Glomerular visceral epithelial cell (primary cell): Measurements from ENCODE around the gene ZNF24.

Experiments
- DNase-seq: peaks from one replicate; pipeline ENCODE4 v3.0.0-alpha.2; 2016; ENCODE audit errors: extremely low spot score

The ZNF24 gene

GRCh38 chr18:35343936-35344735, at the start of gene ZNF24:
Gene ZNF24, minus strand, starts transcription at chr18:35344420. Its CDS starts 3,770 bp downstream, at chr18:35340650.
- peak; percentile 94 for DNase-seq

- DNase-seq, result no peak
Measured at GRCh38 chr18:35393716-35394115, 49.5 kb upstream of the ZNF24 start.

- DNase-seq, result no peak
Measured at GRCh38 chr18:35392375-35392774, 48.2 kb upstream of the ZNF24 start.

GRCh38 chr18:35390951-35391700, 46.9 kb upstream of the ZNF24 start:
- no peak for DNase-seq

- no peak for DNase-seq
Measured at GRCh38 chr18:35389095-35389618, 44.9 kb upstream of the ZNF24 start.

GRCh38 chr18:35387152-35387571, 42.9 kb upstream of the ZNF24 start:
- DNase-seq, result peak; percentile 17

- peak; percentile 65 for DNase-seq
Measured at GRCh38 chr18:35386600-35387100, 42.4 kb upstream of the ZNF24 start.

GRCh38 chr18:35383136-35383535, 38.9 kb upstream of the ZNF24 start:
- no peak for DNase-seq

- DNase-seq, result no peak
Measured at GRCh38 chr18:35379421-35379820, 35.2 kb upstream of the ZNF24 start.

- DNase-seq, result no peak
Measured at GRCh38 chr18:35378574-35378896, 34.3 kb upstream of the ZNF24 start.

- DNase-seq, result no peak
Measured at GRCh38 chr18:35377875-35378573, 33.8 kb upstream of the ZNF24 start.

- DNase-seq, result peak; percentile 69
Measured at GRCh38 chr18:35376742-35377695, 32.8 kb upstream of the ZNF24 start, which contains the start of gene ZNF396. Gene ZNF396, minus strand, starts transcription at chr18:35377337. Its CDS starts 3,045 bp downstream, at chr18:35374292.

GRCh38 chr18:35376393-35376741, 32.1 kb upstream of the ZNF24 start:
- no peak for DNase-seq

GRCh38 chr18:35374708-35375107, 30.5 kb upstream of the ZNF24 start:
- DNase-seq, result no peak

- no peak for DNase-seq
Measured at GRCh38 chr18:35371412-35372195, 27.4 kb upstream of the ZNF24 start.

- no peak for DNase-seq
Measured at GRCh38 chr18:35369126-35369525, 24.9 kb upstream of the ZNF24 start.

- DNase-seq, result no peak
Measured at GRCh38 chr18:35368595-35368994, 24.4 kb upstream of the ZNF24 start.

GRCh38 chr18:35362531-35362930, 18.3 kb upstream of the ZNF24 start:
- no peak for DNase-seq

GRCh38 chr18:35361570-35362321, 17.5 kb upstream of the ZNF24 start:
- DNase-seq, result no peak
